ENCODE results near the gene INPP4B.

The INPP4B gene

DNA sequence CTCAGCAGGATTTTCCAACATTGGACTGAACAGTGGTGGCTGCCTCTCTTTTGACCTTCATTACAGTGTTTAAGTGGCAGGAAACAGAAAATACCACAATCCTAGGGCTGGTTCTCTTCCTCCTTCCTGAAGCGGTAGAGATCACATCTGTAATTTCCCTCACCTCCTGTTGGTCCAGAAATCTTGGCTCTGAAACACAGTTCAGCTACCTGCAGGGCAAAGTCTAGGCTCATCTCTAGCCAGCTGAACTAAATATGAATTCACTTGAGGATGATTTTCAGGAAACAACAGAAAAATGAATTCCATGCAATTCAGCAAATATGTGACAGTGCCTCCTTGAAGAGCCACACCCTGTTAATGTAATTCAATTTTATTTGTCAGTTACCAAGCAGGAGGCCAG is 531.9 kb downstream of the INPP4B start:
- TF ChIP-seq, protein P1, sequence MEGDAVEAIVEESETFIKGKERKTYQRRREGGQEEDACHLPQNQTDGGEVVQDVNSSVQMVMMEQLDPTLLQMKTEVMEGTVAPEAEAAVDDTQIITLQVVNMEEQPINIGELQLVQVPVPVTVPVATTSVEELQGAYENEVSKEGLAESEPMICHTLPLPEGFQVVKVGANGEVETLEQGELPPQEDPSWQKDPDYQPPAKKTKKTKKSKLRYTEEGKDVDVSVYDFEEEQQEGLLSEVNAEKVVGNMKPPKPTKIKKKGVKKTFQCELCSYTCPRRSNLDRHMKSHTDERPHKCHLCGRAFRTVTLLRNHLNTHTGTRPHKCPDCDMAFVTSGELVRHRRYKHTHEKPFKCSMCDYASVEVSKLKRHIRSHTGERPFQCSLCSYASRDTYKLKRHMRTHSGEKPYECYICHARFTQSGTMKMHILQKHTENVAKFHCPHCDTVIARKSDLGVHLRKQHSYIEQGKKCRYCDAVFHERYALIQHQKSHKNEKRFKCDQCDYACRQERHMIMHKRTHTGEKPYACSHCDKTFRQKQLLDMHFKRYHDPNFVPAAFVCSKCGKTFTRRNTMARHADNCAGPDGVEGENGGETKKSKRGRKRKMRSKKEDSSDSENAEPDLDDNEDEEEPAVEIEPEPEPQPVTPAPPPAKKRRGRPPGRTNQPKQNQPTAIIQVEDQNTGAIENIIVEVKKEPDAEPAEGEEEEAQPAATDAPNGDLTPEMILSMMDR (conservative IDR thresholded peaks at IDR 0.05; ENCODE audit: low read length) = no peak
- no peak for DNase-seq (ENCODE audit: low read depth)

DNA sequence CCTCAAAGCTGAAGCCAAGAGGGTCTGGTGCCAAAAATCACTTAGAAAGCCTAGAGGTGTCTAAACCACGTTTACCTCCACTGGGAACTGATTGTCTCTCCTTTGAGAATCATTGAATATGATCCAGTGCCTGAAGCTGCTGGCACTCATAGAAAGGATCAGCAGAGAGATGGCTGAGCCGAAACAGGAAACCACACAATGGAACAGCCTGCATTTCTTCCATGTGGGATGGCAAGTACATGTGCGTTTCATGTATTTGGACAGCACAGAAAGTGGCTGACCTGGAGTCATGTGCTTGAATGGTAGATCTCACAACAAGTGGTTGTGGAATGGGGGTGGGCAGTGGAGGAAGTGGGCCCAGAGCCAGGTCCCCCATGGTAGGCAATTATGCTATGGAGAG is 533.7 kb downstream of the INPP4B start:
- TF ChIP-seq, protein P1 (conservative IDR thresholded peaks at IDR 0.05; ENCODE audit: low read length) = no peak
- H3K4me3 ChIP-seq (ENCODE audit: low read length) = no peak overlapping the region
- no peak for DNase-seq (ENCODE audit: low read depth)

More for the DNA sequence above, 531.9 kb downstream of the INPP4B start:
- no peak overlapping the region for H3K4me3 ChIP-seq (ENCODE audit: low read length)

DNA sequence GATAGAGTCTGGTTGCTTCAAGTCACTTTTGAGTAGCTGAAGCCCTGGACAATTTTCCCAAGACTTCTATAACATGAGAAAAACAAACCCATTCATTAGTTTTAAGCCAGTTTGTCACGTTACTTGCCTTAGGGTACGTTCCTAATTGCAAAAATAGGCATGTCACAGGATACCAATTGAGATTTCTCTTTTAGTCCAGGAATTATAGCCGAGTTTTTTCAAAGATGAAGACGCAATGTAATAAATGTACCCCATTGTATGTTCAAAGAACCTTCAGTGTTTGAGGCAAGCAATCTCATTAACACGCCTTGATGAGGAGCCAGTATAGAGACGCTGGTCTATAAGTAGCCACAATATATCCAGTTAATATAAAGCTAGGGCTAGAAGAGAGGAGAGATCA is 534.2 kb downstream of the INPP4B start:
- TF ChIP-seq, protein P1 (conservative IDR thresholded peaks at IDR 0.05; ENCODE audit: low read length) = no peak
- no peak for DNase-seq (ENCODE audit: low read depth)
- no peak overlapping the region for H3K4me3 ChIP-seq (ENCODE audit: low read length)

DNA sequence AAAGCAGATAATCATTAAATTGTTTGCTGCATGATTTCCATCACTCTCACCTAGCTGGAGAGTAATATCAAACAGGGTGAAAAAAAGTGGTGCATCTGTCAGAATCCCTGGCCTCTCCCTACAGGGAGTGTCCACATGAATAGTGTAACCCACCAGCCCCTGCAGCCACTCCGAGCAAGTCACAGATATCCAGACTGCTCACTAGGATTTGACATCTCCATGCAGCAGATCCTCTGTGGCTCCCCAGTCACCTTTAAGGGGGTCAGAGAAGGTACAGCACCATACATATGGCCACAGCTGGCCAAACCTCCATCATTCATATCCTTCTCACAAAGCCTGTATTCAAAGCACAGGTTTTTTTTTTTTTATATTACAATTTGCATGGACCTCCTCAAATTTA is 536.3 kb downstream of the INPP4B start:
- no peak for DNase-seq (ENCODE audit: low read depth)
- H3K4me3 ChIP-seq (ENCODE audit: low read length) = no peak overlapping the region
- TF ChIP-seq, protein P1 (conservative IDR thresholded peaks at IDR 0.05; ENCODE audit: low read length) = no peak

DNA sequence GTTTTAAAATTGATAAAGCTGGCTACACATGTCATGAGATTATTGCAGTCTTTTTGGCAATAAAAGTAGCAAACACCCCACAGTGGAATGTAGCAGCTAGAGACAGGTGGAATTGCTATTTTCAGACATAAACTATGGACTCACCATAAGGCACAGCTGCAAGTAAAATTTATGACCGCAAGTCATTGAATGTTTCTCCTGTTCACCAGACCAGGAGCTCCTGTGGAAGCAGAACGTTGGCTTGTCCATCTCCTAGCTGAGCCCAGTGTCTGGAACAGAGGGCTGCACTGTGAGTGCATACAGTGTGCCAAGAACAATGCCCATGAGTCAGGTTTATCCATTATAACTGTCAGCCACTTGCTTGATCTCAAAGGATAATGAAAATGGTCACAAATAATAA is 538.2 kb downstream of the INPP4B start:
- TF ChIP-seq, protein P1 (conservative IDR thresholded peaks at IDR 0.05; ENCODE audit: low read length) = no peak
- H3K4me3 ChIP-seq (ENCODE audit: low read length) = no peak overlapping the region
- DNase-seq (ENCODE audit: low read depth) = no peak

DNA sequence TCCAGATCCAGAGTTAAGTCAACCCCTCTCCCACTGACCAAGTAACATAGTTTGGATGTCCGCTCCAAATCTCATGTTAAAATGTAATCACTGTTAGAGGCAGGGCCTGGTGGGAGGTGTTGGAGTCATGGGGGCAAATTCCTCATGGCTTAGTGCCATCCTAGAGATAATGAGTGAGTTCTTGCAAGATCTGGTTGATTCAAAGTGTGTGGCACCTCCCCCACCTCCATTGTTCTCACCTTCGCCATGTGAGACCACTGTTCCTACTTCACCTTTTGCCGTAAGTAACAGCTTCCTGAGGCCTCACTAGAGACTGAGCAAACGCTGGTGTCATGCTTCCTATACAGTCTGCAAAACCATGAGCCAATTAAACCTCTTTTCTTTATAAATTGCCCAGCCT is 548.8 kb downstream of the INPP4B start:
- TF ChIP-seq, protein P1 (conservative IDR thresholded peaks at IDR 0.05; ENCODE audit: low read length) = no peak
- DNase-seq (ENCODE audit: low read depth) = no peak
- H3K4me3 ChIP-seq (ENCODE audit: low read length) = no peak overlapping the region

DNA sequence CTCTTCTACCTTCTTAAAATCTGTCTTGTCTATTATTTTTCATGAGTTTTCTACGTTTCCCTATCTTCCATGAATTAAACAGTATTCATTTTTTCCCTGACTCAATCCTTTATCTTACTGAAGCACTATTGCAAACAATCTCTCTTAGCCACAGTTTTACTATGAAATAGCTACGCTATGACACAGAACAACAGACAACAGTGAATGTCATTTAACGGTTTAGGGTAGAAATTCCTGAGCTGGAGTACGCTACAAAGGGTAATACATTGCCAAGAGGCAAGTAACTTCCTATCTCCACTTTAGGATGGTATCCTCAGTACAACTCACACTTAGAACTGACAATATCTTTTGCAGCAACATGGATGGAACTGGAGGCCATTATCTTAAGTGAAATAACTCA is 552.6 kb downstream of the INPP4B start:
- DNase-seq (ENCODE audit: low read depth) = no peak
- H3K4me3 ChIP-seq (ENCODE audit: low read length) = no peak overlapping the region
- TF ChIP-seq, protein P1 (conservative IDR thresholded peaks at IDR 0.05; ENCODE audit: low read length) = no peak
